Smooth muscle cell (in vitro differentiated cells): ENCODE measurements around the gene FAM83F. TPM values are rescaled to one million over a fixed set of nuclear protein-coding genes. Genes with fewer than 3 reads are reported as not detected.

Experiments used
- DNase-seq: peaks from one replicate; lab custom pipeline; 2025; ENCODE audit not compliant: unreplicated experiment; lab: John Stamatoyannopoulos, UW
- H2AFZ ChIP-seq: fragments of 200-600 bp; sonication (generic); 2 replicates; pipeline ENCODE4 v1.6.0; 2016; ENCODE audit warnings: antibody characterized with exemption, low read depth, mild to moderate bottlenecking
- H3F3A ChIP-seq: fragments of 200-600 bp; sonication (generic); 2 replicates; pipeline ENCODE4 v1.6.0; 2017; ENCODE audit warnings: antibody characterized with exemption, low read depth
- H3K27ac ChIP-seq: fragments of 200-600 bp; sonication (generic); 2 replicates; pipeline ENCODE4 v1.5.1; 2016; ENCODE audit warnings: low read depth, mild to moderate bottlenecking
- H3K27me3 ChIP-seq: fragments of 200-600 bp; sonication (generic); 2 replicates; pipeline ENCODE4 v1.6.1; 2016; ENCODE audit warnings: low read depth, mild to moderate bottlenecking
- H3K36me3 ChIP-seq: fragments of 200-600 bp; sonication (generic); 2 replicates; pipeline ENCODE4 v1.5.1; 2016; ENCODE audit warnings: low read depth
- H3K4me1 ChIP-seq: fragments of 200-600 bp; sonication (generic); 2 replicates; pipeline ENCODE4 v1.5.1; 2016; ENCODE audit warnings: low read depth
- H3K4me2 ChIP-seq: fragments of 200-600 bp; sonication (generic); 2 replicates; pipeline ENCODE4 v1.6.0; 2016; ENCODE audit warnings: mild to moderate bottlenecking
- H3K4me3 ChIP-seq: fragments of 200-600 bp; sonication (generic); 2 replicates; pipeline ENCODE4 v1.5.1; 2016; ENCODE audit warnings: mild to moderate bottlenecking
- H3K79me2 ChIP-seq: fragments of 200-600 bp; sonication (generic); 2 replicates; pipeline ENCODE4 v1.6.0; 2016; ENCODE audit warnings: low read depth, mild to moderate bottlenecking
- H3K9ac ChIP-seq: fragments of 200-600 bp; sonication (generic); 2 replicates; pipeline ENCODE4 v1.6.0; 2016; ENCODE audit warnings: low read depth
- H3K9me3 ChIP-seq: fragments of 200-600 bp; sonication (generic); replicated peaks from 2 replicates; pipeline ENCODE4 v1.5.1; 2016; ENCODE audit warnings: low read depth
- H4K20me1 ChIP-seq: fragments of 200-600 bp; sonication (generic); 2 replicates; pipeline ENCODE4 v1.6.0; 2016; ENCODE audit warnings: low read depth
- WGBS: methylation state at CpG from one replicate; pipeline ENCODE4 v1.1.7; 2016; ENCODE audit warnings: low lambda C conversion rate; 5-methylcytosine and 5-hydroxymethylcytosine counted together
- polyA plus RNA-seq: library from polyadenylated mRNA; unstranded; fragments of >200 nt; fragmentation: Nextera tagmentation; extraction: Ambion mirVana; gene quantifications from 2 replicates; pipeline ENCODE4 v1.2.1, GENCODE V29; 2016
- total RNA-seq: library from RNA; depleted of rRNA; stranded (reverse); fragments of >200 nt; gene quantifications from 2 replicates; pipeline ENCODE4 v1.2.3, GENCODE V29; 2014
- TF ChIP-seq, protein P1 (sequence below): fragments of 200-600 bp; sonication (generic); IDR thresholded peaks from 2 replicates; pipeline ENCODE4 v1.5.1; 2017; ENCODE audit warnings: borderline replicate concordance, mild to moderate bottlenecking, antibody characterized with exemption; ENCODE audit not compliant: insufficient read depth, poor library complexity, severe bottlenecking

The FAM83F gene
- total and polyA plus RNA-seq, 2 experiments from 2014 or later = 1.4 to 1.6 TPM

DNA sequence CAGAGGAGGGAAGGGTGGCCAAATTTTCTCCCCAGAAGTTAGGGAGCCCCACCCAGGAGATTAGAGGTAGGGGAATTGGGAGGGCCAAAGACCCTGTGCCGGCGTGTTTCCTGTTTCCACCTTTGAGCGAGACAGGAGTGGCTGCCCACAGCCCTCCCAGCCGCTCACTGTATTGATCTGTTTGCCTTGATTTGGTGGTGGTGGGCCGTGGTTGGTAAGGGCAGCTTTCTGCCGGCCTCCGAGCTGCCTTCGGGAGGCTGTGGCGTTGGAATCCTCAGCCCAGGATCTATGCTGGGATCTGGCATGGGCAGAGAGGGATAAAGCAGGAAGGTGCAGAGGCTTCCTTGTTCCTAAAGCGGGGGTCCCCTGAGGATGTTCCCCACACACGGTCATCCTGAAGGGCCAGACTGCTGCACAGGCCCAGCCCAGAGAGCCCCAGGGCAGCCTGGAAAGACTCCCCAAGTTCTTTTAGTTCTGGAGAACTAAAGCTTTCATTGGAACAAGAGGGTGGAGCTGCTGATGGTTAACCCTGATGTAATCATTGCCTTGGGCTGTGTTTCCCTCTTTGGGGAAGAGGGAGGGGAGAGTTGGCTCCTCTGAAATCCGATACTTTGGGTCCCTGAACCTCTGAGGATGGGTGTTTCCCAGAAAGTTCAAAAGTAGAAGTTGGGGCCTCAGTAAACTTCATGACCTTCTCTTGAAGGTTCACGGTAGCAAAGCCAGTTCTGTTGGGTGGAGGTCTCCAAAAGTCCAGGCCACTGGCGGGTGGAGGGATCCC, 7.2 kb downstream of the FAM83F start:
- Histone ChIP-seq H3K9me3 (no peaks in the 10 kb centered on the region), H3K36me3 (no peaks in the 10 kb centered on the region), H3K4me2 (no peak overlapping the region), H3K9ac (no peak overlapping the region), H3K27ac (no peak overlapping the region), H3K27me3 (no peaks in the 10 kb centered on the region), H4K20me1 (peaks cover 9% of the 10 kb centered on the region), H3K79me2 (no peaks in the 10 kb centered on the region), H3K4me1 (peaks cover 54% of the 10 kb centered on the region), H3K4me3 (no peak overlapping the region), H2AFZ (no peak overlapping the region), H3F3A (no peaks in the 10 kb centered on the region)
- 75% methylated on average over 14 of the region's 14 CpGs for WGBS
- TF ChIP-seq, protein P1, sequence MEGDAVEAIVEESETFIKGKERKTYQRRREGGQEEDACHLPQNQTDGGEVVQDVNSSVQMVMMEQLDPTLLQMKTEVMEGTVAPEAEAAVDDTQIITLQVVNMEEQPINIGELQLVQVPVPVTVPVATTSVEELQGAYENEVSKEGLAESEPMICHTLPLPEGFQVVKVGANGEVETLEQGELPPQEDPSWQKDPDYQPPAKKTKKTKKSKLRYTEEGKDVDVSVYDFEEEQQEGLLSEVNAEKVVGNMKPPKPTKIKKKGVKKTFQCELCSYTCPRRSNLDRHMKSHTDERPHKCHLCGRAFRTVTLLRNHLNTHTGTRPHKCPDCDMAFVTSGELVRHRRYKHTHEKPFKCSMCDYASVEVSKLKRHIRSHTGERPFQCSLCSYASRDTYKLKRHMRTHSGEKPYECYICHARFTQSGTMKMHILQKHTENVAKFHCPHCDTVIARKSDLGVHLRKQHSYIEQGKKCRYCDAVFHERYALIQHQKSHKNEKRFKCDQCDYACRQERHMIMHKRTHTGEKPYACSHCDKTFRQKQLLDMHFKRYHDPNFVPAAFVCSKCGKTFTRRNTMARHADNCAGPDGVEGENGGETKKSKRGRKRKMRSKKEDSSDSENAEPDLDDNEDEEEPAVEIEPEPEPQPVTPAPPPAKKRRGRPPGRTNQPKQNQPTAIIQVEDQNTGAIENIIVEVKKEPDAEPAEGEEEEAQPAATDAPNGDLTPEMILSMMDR = no peak
- no peak for DNase-seq

- no peak overlapping the region for H2AFZ ChIP-seq
- H3K9me3 ChIP-seq = no peaks in the 10 kb centered on the region
- no peaks in the 10 kb centered on the region for H3K79me2 ChIP-seq
- peaks cover 42% of the 10 kb centered on the region for H3K4me1 ChIP-seq
- no peaks in the 10 kb centered on the region for H3K36me3 ChIP-seq
- no peak overlapping the region for H3K27ac ChIP-seq
- H4K20me1 ChIP-seq = peaks cover 15% of the 10 kb centered on the region
- no peak overlapping the region for H3K9ac ChIP-seq
- no peaks in the 10 kb centered on the region for H3F3A ChIP-seq
- H3K4me2 ChIP-seq = no peak overlapping the region
- WGBS = 95% methylated on average over 6 of the region's 6 CpGs
- no peak for DNase-seq
- TF ChIP-seq, protein P1 = no peak
- H3K27me3 ChIP-seq = no peaks in the 10 kb centered on the region
- H3K4me3 ChIP-seq = no peak overlapping the region
Measured at GRCh38 chr22:40002935-40003715, 8.4 kb downstream of the FAM83F start.

- Histone ChIP-seq H2AFZ (no peak overlapping the region), H3K4me2 (no peak overlapping the region), H3F3A (no peaks in the 10 kb centered on the region), H3K36me3 (no peaks in the 10 kb centered on the region), H3K79me2 (no peaks in the 10 kb centered on the region), H3K9ac (no peak overlapping the region), H4K20me1 (peaks cover 18% of the 10 kb centered on the region), H3K27me3 (no peaks in the 10 kb centered on the region), H3K27ac (no peak overlapping the region), H3K4me1 (peaks cover 40% of the 10 kb centered on the region), H3K9me3 (no peaks in the 10 kb centered on the region), H3K4me3 (no peak overlapping the region)
- 94% methylated on average over 6 of the region's 6 CpGs for WGBS
- DNase-seq = no peak
- TF ChIP-seq, protein P1 = no peak
Measured at GRCh38 chr22:40004836-40005235, 10.1 kb downstream of the FAM83F start.
